Stimulated activated CD4-positive, alpha-beta T cell treated with anti-CD3 and anti-CD28 coated beads, Interleukin-1b, Interleukin-23, amount 100 ng/mL, for 48 hours (primary cell): ENCODE results near the gene AZIN2.
A peak's percentile ranks its signal among the peaks of the same experiment; 100 is the strongest.
"Not testable (repeated sequence)": the region's sequence is repeated elsewhere in the genome, so short reads cannot be mapped to it uniquely, and the experiment has no call there.

Experiments used
- DNase-seq: peaks from one replicate; pipeline ENCODE4 v3.0.0-alpha.2; 2020

AZIN2 gene

DNA sequence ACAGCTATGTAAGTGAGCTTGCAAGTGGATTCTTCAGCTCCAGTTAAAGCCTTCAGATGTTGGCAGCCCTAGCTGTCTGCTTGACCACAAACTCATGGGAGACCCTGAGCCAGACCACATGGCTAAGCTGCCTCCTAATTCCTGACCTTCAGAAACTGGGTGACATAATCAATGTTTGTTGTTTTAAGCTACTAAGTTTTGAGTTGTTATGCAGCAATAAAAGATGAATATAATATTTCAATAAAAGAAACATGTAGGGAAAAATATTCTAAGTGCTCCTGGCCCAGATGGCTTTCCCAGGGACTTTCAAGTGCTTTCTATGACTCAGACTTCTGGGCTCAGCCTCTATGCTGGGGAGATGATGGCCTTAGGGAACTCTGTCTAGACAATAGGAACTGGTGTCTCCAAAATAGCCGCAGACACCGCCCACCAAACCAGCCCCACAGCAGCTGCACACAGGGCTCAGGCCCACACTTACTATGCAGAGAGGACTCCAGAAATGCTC lies 20.3 kb upstream of the AZIN2 start:
- no peak for DNase-seq

DNA sequence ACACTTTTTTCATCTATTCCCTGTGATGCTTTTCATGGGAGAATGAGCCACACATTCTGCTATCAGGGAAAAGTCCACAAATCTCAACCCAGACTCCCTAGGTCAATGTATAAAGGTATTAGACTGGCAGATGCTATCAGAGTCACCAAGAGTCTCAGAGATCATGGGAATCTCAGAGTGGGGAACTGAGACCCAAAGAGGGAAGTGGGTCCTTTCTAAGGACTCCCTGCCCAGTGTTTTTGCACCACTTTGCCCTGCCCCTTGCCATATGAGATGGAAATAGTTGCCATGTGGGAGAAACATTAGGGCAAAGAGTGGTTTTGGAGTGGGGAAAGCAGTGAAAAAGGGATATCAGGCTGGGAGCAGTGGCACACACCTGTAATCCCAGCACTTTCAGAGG lies 19.1 kb upstream of the AZIN2 start:
- no peak for DNase-seq

DNA sequence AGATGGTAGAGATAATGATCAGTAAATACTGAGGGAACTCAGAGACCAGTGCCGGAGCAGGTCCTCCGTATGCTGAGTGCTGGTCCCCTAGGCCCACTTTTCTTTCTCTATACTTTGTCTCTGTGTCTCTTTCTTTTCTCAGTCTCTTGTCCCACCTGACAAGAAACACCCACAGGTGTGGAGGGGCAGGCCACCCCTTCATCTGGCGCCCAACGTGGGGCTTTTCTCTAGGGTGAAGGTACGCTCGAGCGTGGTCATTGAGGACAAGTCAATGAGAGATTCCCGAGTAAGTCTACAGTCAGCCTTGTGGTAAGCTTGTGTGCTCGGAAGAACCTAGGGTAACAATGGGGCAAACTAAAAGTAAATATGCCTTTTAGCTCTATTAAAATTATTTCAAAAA lies 16.7 kb upstream of the AZIN2 start:
- DNase-seq, result not testable (repeated sequence)

DNA sequence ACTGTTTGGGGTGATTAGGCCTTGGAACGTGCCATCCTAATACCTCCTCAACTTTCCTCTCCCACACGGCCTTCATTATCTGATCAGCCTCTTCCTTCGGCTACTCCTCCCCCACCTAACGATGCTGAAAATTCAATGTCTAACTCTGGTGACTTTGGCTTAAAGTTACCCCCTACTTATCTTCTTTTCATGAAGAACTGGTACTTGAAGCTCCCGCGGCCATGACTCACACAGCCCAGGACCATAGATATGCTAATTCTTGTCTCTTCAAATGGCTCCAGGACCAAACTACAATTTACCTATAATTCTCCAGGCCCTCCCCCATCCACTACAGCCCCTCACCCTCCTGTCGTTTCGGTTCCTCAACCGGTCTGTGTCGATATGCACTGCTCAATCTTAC lies 15.7 kb upstream of the AZIN2 start:
- no peak for DNase-seq

GRCh38 chr1:33066477-33066876 lies 14.5 kb upstream of the AZIN2 start:
- DNase-seq, result not testable (repeated sequence)

DNA sequence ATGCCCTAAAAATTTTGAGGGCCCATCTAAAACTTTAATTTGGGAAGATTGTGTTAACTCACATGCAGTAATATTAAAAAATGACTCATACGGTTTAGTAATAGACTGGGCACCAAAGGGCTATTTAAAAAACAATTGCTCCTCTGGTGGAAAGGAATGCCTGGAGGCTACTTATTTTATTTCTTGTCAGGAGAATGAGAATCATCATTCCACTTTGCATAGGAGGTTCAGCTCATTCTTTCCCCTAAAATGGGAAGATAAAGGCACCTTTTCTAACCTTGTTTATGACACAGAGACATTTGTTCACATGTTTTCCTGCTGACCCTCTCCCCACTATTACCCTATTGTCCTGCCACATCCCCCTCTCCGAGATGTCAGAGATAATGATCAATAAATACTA lies 12.8 kb upstream of the AZIN2 start:
- not testable (repeated sequence) for DNase-seq

DNA sequence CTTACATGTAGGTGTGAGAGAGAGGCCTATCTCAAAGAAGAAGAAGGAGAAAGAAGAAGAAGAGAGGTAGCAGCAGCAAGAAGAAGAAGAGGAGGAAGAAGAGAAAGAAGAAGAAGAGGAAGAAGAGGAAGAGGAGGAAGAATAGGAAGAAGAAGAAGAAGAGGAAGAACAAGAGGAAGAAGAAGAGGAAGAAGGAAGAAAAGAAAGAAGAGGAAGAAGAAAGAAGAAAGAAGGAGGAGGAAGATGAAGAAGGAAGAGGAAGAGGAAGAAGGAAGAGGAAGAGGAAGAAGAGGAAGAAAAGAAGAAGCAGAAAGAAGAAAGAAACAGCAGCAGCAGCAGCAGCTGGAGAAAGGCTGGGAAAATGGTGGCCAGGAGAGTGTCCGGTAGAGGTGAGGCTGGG lies 10.3 kb upstream of the AZIN2 start:
- DNase-seq, result no peak

DNA sequence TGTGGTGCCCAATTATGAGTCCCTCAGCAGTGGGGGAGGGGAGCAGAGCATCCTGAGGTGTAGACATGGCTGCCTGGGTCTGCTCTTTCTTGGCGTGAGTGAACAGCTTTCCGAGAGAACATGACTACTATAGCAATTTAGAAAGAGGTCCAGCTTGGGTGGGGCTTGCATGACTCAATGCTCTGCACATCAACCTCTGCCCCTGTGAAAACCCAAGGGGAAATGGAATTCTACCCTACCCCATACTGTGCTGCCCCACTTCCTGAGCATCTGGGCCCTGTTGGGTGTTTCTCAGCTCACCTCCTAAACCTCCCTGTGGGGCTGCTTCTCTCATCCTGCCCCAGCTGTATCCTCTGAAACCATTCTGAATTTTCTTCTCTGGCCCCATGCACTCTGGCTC lies 8.2 kb upstream of the AZIN2 start:
- no peak for DNase-seq

DNA sequence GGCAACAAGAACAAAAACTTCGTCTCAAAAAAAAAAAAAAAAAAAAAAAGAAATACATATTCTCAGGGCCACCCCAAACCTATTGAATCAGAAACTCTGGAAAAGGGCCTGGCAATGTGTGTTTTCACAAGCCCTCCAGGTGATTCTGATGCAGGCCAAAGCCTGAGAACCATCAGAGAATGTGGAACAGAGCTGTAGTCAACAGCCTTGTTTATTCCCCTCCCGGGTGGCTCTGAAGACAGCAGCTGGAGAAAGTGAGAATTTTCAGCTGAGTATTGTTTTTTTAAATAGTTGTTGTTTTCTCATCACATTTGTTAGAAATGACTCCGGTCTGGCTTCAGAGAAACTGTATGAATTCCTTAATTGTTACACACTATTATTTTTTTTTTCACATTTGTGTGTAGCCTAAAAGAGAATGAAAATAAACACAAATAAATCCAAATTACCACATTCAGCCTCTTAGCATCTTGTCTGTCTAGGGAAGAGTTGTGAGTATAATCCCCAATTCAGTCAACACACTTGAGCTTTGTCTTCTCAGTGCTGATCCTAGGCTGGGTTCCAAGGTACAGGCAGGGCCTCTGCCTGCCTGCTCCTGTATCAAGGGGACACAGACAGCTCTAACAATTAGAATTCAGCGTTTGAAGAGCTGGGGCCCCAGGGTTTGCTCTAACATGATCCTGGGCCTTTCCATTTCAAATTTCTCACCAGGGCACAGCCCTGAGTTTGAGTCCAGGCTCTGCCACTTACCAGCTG lies 6.6 kb upstream of the AZIN2 start:
- DNase-seq, result no peak

- no peak for DNase-seq
Observed at GRCh38 chr1:33078030-33078591, 2.8 kb upstream of the AZIN2 start.

- no peak for DNase-seq
Observed at GRCh38 chr1:33080373-33080772, 580 bp upstream of the AZIN2 start.

DNA sequence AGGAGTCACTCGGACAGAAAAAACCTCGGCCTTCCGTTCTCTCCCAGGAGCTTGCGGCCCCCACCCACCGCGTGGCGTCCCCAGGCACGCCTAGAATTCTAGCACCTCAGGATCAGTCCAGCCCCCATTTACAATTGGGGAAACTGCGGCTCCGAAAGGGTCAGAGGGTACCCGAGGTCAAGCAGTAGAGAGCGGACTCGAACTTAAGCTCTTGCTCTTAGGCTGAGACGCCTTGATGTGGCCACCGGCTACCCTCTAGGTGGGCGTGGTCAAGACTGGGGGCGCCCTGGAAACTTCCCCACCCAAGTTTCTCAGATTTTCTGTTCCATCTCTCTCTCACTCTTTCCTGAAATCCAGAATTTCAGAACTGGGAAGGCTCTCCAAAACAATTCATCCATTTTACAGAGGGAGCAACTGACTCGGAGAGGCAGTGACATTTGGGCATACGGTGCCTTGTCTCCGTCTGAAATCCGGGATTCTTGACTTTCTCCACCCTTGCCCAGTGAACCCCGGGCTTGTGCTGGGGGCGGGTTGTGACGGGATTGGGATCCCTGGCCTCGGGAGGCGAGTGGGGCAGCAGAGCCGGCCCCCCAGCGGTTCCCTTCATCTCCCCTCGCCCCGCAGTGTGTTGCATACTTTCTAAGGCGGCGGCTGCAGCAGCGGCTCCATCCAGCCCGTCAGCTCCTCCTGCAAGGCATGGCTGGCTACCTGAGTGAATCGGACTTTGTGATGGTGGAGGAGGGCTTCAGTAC lies 777 bp downstream of the AZIN2 start:
- no peak for DNase-seq

DNA sequence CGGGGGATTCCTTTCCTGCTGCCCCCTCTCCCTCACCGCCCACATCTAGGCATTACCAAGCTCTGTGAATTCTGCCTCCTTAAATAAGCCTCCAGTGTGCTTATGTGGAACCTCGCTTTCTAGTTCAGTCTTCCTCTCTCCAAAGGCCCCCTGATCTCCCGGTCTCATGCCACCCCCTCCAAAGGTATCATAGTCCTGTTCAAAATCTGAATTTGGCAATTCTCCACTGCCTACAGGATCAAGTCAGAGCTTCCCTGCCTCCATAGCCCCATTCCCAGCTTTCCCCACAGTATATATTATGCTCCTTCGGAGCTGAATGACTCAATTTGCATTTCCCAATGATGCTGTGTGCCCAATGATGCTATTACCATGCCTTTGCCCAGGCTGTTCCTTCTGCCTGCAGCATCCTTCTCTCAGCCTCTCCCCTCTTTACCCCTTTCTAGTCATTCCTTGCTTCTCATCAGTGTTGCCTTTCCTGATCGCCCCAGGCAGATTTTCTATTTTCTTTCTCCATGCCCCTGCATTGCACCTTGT lies 1.7 kb downstream of the AZIN2 start:
- no peak for DNase-seq

GRCh38 chr1:33085332-33085731 lies 4.4 kb downstream of the AZIN2 start:
- DNase-seq, result no peak

GRCh38 chr1:33086384-33086850 lies 5.5 kb downstream of the AZIN2 start:
- DNase-seq, result peak; percentile 41

- DNase-seq, result no peak
Observed at GRCh38 chr1:33087677-33088076, 6.7 kb downstream of the AZIN2 start.

- no peak for DNase-seq
Observed at GRCh38 chr1:33088119-33088906, 7.4 kb downstream of the AZIN2 start.

DNA sequence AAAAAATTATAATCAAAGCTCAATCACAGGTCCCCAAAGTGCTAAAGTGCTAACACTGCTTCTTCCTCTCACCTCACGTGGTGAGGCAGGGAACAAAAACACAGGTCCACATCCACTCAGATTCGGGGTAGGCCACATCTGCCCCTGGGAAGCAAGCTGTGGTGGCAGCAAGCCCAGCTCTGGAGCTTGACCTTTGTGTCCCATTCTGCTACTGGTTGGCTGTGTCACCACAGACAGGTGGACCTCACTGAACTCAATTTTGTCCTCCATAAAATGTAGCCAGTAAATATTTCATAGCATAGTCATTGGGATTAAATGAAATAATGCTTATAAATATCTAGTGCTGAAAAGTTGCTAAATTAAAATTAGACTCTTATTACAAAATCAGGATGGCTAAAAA lies 8.5 kb downstream of the AZIN2 start:
- no peak for DNase-seq

DNA sequence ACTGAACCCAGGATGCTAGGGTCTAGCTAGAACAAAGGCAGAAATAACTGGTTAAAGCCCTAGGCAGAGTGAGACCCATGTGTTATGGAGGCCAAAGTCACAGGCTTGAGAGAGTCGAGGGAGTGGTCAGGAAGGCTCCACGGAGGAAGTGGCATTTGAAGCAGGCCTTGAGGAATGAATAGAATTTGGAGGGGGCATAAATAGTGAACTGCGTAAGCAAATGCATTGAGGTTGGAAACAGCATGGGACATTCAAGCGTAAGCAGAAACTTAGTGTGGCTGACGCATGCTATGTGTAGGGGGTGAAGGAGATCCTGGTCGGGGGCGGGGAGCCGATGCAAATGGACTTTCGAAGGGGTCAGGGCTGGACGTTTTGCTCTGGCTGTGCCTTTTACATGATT lies 11.5 kb downstream of the AZIN2 start:
- no peak for DNase-seq

DNA sequence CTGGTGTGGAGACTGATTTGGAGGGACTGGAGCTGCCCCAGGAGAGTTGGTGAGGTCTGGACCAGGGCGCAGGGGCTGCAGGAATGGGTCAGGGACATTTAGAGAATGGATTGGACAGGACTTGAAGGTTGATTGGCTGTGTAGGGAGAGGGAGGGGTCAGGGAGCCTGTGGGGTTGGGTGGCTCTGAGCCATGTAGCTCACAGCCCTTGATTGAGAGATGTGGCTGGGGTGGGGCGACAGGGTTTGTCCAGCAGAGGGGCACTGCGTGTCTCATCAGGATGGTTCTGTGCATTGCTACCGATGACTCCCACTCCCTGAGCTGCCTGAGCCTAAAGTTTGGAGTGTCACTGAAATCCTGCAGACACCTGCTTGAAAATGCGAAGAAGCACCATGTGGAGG lies 12.1 kb downstream of the AZIN2 start:
- DNase-seq, result no peak

- no peak for DNase-seq
Observed at GRCh38 chr1:33094486-33094885, 13.5 kb downstream of the AZIN2 start.

DNA sequence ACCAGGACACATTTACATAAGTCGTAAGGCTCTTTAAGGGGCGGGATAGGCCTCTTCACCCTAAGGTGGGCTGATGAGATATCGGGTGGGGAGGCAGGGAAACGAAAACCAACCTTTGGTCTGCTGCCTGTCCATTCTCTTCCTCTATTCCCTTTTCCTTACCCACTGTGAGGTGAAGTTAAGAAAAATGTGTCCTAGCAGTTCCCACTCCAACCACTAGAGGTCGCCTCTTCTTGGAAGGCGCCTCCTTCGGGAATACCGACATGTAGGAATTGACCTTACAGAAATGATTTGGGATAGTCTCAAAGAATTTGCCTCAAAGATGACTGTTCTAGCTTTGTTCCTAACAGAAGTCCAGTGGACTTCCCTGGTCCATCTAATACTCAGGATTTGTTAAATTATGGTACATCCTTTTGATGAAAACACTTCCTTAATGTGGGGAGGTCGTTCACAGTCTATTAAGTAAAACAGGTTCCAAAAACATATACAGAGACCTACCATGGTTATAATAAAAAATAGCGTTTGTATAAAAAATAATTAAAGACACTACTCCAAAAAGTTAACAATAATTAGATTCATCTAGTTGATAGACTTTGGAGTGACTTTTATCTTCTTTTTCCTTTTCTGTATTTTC lies 14.1 kb downstream of the AZIN2 start:
- no peak for DNase-seq
